ENCODE measurements around the gene EYA2. TPM values are rescaled to one million over a fixed set of nuclear protein-coding genes. Genes with fewer than 3 reads are reported as not detected.

The EYA2 gene
- total and polyA plus RNA-seq, 4 donors = 0.17 to 0.54 (median 0.23) TPM; not detected in 1

- 68% methylated on average over 7 of the region's 7 CpGs for WGBS
- DNase-seq (ENCODE audit: low spot score) = no peak
Observed at GRCh38 chr20:46903937-46904336, 9.3 kb downstream of the EYA2 start.

GRCh38 chr20:46905364-46906125, 10.9 kb downstream of the EYA2 start:
- H3K4me1 ChIP-seq (ENCODE audit: control insufficient read depth in 4 of 4, insufficient read depth in 4 of 4, low read length in 3 of 4) = no peaks in the 10 kb centered on the region
- no peaks in the 10 kb centered on the region for H3K9me3 ChIP-seq (ENCODE audit: control insufficient read depth in 4 of 4, low read length in 3 of 4)
- H3K27me3 ChIP-seq (ENCODE audit: control insufficient read depth in 4 of 4, insufficient read depth in 4 of 4, low read length in 3 of 4) = no peaks in the 10 kb centered on the region
- H3K27ac ChIP-seq (ENCODE audit: low read depth in 1 of 2, low read length in 2 of 2) = no peak overlapping the region
- no peaks in the 10 kb centered on the region for H3K36me3 ChIP-seq (ENCODE audit: control insufficient read depth in 4 of 4, insufficient read depth in 3 of 4, low read depth in 1 of 4, low read length in 3 of 4)
- H3K9ac ChIP-seq (ENCODE audit: low read depth in 1 of 2, low read length in 2 of 2) = no peak overlapping the region
- no peak for DNase-seq (ENCODE audit: low spot score)
- WGBS = 79% methylated on average over 5 of the region's 5 CpGs
- H3K4me3 ChIP-seq (ENCODE audit: low read depth in 1 of 3, low read length in 3 of 3) = no peak overlapping the region
- TF ChIP-seq FOXA2 (IDR thresholded peaks at IDR 0.05) (no peak), MAX (IDR thresholded peaks at IDR 0.05) (no peak), RXRA (IDR thresholded peaks at IDR 0.05) (no peak), GABPA (IDR thresholded peaks at IDR 0.05 in 1 of 2, conservative IDR thresholded peaks at IDR 0.05 in 1 of 2) (no peak), ZBTB33 (IDR thresholded peaks at IDR 0.05) (no peak), HNF4G (IDR thresholded peaks at IDR 0.05) (no peak), SP1 (IDR thresholded peaks at IDR 0.05) (no peak), REST (IDR thresholded peaks at IDR 0.05) (no peak), NR2F2 (IDR thresholded peaks at IDR 0.05) (no peak), FOXA1 (IDR thresholded peaks at IDR 0.05) (no peak), HNF4A (conservative IDR thresholded peaks at IDR 0.05) (no peak)
- TF ChIP-seq, protein P1, sequence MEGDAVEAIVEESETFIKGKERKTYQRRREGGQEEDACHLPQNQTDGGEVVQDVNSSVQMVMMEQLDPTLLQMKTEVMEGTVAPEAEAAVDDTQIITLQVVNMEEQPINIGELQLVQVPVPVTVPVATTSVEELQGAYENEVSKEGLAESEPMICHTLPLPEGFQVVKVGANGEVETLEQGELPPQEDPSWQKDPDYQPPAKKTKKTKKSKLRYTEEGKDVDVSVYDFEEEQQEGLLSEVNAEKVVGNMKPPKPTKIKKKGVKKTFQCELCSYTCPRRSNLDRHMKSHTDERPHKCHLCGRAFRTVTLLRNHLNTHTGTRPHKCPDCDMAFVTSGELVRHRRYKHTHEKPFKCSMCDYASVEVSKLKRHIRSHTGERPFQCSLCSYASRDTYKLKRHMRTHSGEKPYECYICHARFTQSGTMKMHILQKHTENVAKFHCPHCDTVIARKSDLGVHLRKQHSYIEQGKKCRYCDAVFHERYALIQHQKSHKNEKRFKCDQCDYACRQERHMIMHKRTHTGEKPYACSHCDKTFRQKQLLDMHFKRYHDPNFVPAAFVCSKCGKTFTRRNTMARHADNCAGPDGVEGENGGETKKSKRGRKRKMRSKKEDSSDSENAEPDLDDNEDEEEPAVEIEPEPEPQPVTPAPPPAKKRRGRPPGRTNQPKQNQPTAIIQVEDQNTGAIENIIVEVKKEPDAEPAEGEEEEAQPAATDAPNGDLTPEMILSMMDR (IDR thresholded peaks at IDR 0.05; ENCODE audit: low read depth, low read length, missing input control) = no peak

More at GRCh38 chr20:46903937-46904336, 9.3 kb downstream of the EYA2 start:
- TF ChIP-seq TAF1 (conservative IDR thresholded peaks at IDR 0.05) (no peak), FOXA2 (IDR thresholded peaks at IDR 0.05) (no peak), NR2F2 (IDR thresholded peaks at IDR 0.05) (no peak), RXRA (IDR thresholded peaks at IDR 0.05) (no peak), JUND (IDR thresholded peaks at IDR 0.05) (no peak), YY1 (IDR thresholded peaks at IDR 0.05) (no peak), SP1 (IDR thresholded peaks at IDR 0.05) (no peak), ZBTB33 (IDR thresholded peaks at IDR 0.05) (no peak), GABPA (IDR thresholded peaks at IDR 0.05 in 1 of 2, conservative IDR thresholded peaks at IDR 0.05 in 1 of 2) (no peak)
- TF ChIP-seq, protein P1 (IDR thresholded peaks at IDR 0.05; ENCODE audit: low read depth, low read length, missing input control) = no peak
- H3K27me3 ChIP-seq (ENCODE audit: control insufficient read depth in 4 of 4, insufficient read depth in 4 of 4, low read length in 3 of 4) = no peaks in the 10 kb centered on the region
- no peak overlapping the region for H3K9ac ChIP-seq (ENCODE audit: low read depth in 1 of 2, low read length in 2 of 2)
- H3K4me3 ChIP-seq (ENCODE audit: low read depth in 1 of 3, low read length in 3 of 3) = no peak overlapping the region
- H3K4me1 ChIP-seq (ENCODE audit: control insufficient read depth in 4 of 4, insufficient read depth in 4 of 4, low read length in 3 of 4) = no peaks in the 10 kb centered on the region
- H3K9me3 ChIP-seq (ENCODE audit: control insufficient read depth in 4 of 4, low read length in 3 of 4) = no peaks in the 10 kb centered on the region
- H3K27ac ChIP-seq (ENCODE audit: low read depth in 1 of 2, low read length in 2 of 2) = no peak overlapping the region
- H3K36me3 ChIP-seq (ENCODE audit: control insufficient read depth in 4 of 4, insufficient read depth in 3 of 4, low read depth in 1 of 4, low read length in 3 of 4) = no peaks in the 10 kb centered on the region
